Measurements from ENCODE around the gene MRPS9. TPM values are rescaled to one million over a fixed set of nuclear protein-coding genes. Genes with fewer than 3 reads are reported as not detected.

Gene MRPS9
- polyA plus RNA-seq, 1 donor (not counting 4 experiments of a cell fraction or from before 2014, with no cell fraction given), result 33.3 TPM

DNA sequence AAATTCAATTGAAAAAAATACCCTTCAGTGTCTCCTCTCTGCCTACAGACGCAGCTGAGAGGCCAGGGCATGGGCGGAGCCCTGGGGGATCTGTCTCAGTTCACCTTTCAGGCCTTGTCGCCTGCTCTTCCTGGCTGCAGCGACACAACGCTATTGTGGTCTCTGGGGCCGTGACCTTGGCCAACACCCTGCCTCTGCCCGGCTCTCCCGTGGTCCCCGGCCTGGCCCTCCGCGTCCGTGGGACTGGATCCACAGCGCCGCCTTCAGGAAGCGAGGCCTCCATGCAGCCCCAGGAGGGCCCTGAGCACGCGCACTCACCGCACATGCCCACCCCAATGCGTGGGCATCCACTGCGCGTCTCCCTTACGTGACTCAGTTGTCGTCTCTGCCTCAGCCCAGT, 81.1 kb downstream of the MRPS9 start:
- Histone ChIP-seq H3K9me3 (ENCODE audit: control insufficient read depth, low read depth, low read length) (no peaks in the 10 kb centered on the region), H3K4me3 (ENCODE audit: control insufficient read depth in 2 of 3, extremely low read depth in 1 of 3, insufficient read depth in 2 of 3, low read depth in 1 of 3, low read length in 3 of 3) (no peak overlapping the region), H3K9ac (ENCODE audit: control insufficient read depth, extremely low read depth, insufficient read depth, low read length) (no peak overlapping the region), H3K4me2 (ENCODE audit: control insufficient read depth, extremely low read depth, insufficient read depth, low read depth, low read length) (no peak overlapping the region), H4K20me1 (ENCODE audit: control insufficient read depth, extremely low read depth, insufficient read depth, low read length) (no peaks in the 10 kb centered on the region), H2AFZ (ENCODE audit: control insufficient read depth, low read length) (no peak overlapping the region), H3K36me3 (ENCODE audit: control insufficient read depth in 2 of 2, extremely low read depth in 1 of 2, insufficient read depth in 2 of 2, low read length in 2 of 2) (no peaks in the 10 kb centered on the region), H3K79me2 (ENCODE audit: control insufficient read depth, insufficient read depth, low read length) (no peaks in the 10 kb centered on the region), H3K9me1 (ENCODE audit: control insufficient read depth, extremely low read depth, insufficient read depth, low read length) (no peaks in the 10 kb centered on the region), H3K27ac (ENCODE audit: control insufficient read depth, insufficient read depth, low read length) (no peak overlapping the region), H3K27me3 (ENCODE audit: control insufficient read depth, extremely low read depth, insufficient read depth, low read length) (no peaks in the 10 kb centered on the region), H3K4me1 (ENCODE audit: control insufficient read depth, extremely low read depth, insufficient read depth, low read length) (no peaks in the 10 kb centered on the region)
- dilution Hi-C loops (cut with MboI; ENCODE audit: extremely low pct_ligation_motif_present, low sequenced_read_pairs), result loop anchor here (25.0 kb wide), 1 partner anchor 93 kb away; no protein-coding TSS in a partner anchor
- no peak for DNase-seq (ENCODE audit: low read depth, low spot score)
- no peak for FAIRE-seq
- TF ChIP-seq, protein P1, sequence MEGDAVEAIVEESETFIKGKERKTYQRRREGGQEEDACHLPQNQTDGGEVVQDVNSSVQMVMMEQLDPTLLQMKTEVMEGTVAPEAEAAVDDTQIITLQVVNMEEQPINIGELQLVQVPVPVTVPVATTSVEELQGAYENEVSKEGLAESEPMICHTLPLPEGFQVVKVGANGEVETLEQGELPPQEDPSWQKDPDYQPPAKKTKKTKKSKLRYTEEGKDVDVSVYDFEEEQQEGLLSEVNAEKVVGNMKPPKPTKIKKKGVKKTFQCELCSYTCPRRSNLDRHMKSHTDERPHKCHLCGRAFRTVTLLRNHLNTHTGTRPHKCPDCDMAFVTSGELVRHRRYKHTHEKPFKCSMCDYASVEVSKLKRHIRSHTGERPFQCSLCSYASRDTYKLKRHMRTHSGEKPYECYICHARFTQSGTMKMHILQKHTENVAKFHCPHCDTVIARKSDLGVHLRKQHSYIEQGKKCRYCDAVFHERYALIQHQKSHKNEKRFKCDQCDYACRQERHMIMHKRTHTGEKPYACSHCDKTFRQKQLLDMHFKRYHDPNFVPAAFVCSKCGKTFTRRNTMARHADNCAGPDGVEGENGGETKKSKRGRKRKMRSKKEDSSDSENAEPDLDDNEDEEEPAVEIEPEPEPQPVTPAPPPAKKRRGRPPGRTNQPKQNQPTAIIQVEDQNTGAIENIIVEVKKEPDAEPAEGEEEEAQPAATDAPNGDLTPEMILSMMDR (optimal IDR thresholded peaks at IDR 0.05 in 1 of 3, IDR thresholded peaks at IDR 0.05 in 1 of 3, conservative IDR thresholded peaks at IDR 0.05 in 1 of 3; ENCODE audit: extremely low read depth in 1 of 3, insufficient read depth in 2 of 3, low read length in 3 of 3), result peak in 1 of 3 experiments; percentile 20
- no peak for TF ChIP-seq EZH2 (IDR thresholded peaks at IDR 0.05; ENCODE audit: low read length)

DNA sequence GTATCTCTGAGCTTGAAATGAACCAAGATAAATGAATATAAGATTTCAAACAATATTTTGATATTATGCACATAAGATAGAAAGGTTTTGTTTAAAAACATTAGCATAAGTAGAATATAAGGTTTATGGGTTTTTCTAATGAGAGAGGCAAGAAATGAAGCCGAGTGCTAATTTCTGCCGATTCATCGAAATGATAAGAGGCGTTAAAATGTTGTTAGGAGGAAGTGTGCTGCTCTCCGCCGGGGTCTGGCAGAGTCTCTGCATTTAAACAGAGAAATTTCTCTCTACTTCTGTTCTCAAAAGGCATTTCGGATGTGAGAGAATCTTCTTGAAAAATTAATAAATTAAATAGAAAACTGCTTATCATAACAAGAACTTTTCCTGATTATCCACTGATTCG, 83.6 kb downstream of the MRPS9 start:
- Histone ChIP-seq H3K79me2 (ENCODE audit: control insufficient read depth, insufficient read depth, low read length) (no peaks in the 10 kb centered on the region), H3K27me3 (ENCODE audit: control insufficient read depth, extremely low read depth, insufficient read depth, low read length) (no peaks in the 10 kb centered on the region), H4K20me1 (ENCODE audit: control insufficient read depth, extremely low read depth, insufficient read depth, low read length) (no peaks in the 10 kb centered on the region), H3K9me3 (ENCODE audit: control insufficient read depth, low read depth, low read length) (no peaks in the 10 kb centered on the region), H3K27ac (ENCODE audit: control insufficient read depth, insufficient read depth, low read length) (no peak overlapping the region), H3K4me2 (ENCODE audit: control insufficient read depth, extremely low read depth, insufficient read depth, low read depth, low read length) (no peak overlapping the region), H3K4me3 (ENCODE audit: control insufficient read depth in 2 of 3, extremely low read depth in 1 of 3, insufficient read depth in 2 of 3, low read depth in 1 of 3, low read length in 3 of 3) (no peak overlapping the region), H3K9ac (ENCODE audit: control insufficient read depth, extremely low read depth, insufficient read depth, low read length) (no peak overlapping the region), H3K4me1 (ENCODE audit: control insufficient read depth, extremely low read depth, insufficient read depth, low read length) (no peaks in the 10 kb centered on the region), H3K9me1 (ENCODE audit: control insufficient read depth, extremely low read depth, insufficient read depth, low read length) (no peaks in the 10 kb centered on the region), H2AFZ (ENCODE audit: control insufficient read depth, low read length) (no peak overlapping the region), H3K36me3 (ENCODE audit: control insufficient read depth in 2 of 2, extremely low read depth in 1 of 2, insufficient read depth in 2 of 2, low read length in 2 of 2) (no peaks in the 10 kb centered on the region)
- TF ChIP-seq EZH2 (IDR thresholded peaks at IDR 0.05; ENCODE audit: low read length), result no peak
- TF ChIP-seq, protein P1 (optimal IDR thresholded peaks at IDR 0.05 in 1 of 3, IDR thresholded peaks at IDR 0.05 in 1 of 3, conservative IDR thresholded peaks at IDR 0.05 in 1 of 3; ENCODE audit: extremely low read depth in 1 of 3, insufficient read depth in 2 of 3, low read length in 3 of 3), result no peak
- DNase-seq (ENCODE audit: low read depth, low spot score), result no peak
- dilution Hi-C loops (cut with MboI; ENCODE audit: extremely low pct_ligation_motif_present, low sequenced_read_pairs), result loop anchor here (25.0 kb wide), 1 partner anchor 91 kb away; no protein-coding TSS in a partner anchor
- no peak for FAIRE-seq
